Pancreas (tissue), 10 donors: ENCODE results near the gene FILIP1L. TPM values are rescaled to one million over a fixed set of nuclear protein-coding genes. Genes with fewer than 3 reads are reported as not detected.

Experiments
- ATAC-seq, 4 donors: fragments of 200-7000 bp; cut with Tn5 transposase; one replicate each; pipeline versions ENCODE4 v1.8.0 to v1.9.1; 2020; ENCODE audit warnings: mild to moderate bottlenecking in 4 of 4, moderate library complexity in 4 of 4
- DNase-seq, 6 donors: peaks; one replicate each; pipeline ENCODE4 v3.0.0-alpha.2; 2020
- FAIRE-seq: peaks from 2 replicates; lab custom pipeline; 2012; peaks lifted over from hg19 to GRCh38; lab: Jason Lieb, UNC
- H3K27ac ChIP-seq, 4 donors: fragments of 200-600 bp; sonication (generic); 1 replicate in 3 of 4; 2 replicates in 1 of 4; pipeline versions ENCODE4 v1.5.0 to v1.8.0; 2020
- H3K27me3 ChIP-seq, 4 donors: fragments of 200-600 bp; one replicate each; pipeline ENCODE4 v1.8.0; 2021
- H3K36me3 ChIP-seq, 3 donors: fragments of 200-600 bp; sonication (generic) in 1 of 3; one replicate each; pipeline versions ENCODE4 v1.5.0 to v1.8.0; 2020 to 2021
- H3K4me1 ChIP-seq, 3 donors: fragments of 200-600 bp; one replicate each; pipeline ENCODE4 v1.8.0; 2021
- H3K4me3 ChIP-seq, 4 donors: fragments of 200-600 bp; sonication (generic) in 2 of 4; one replicate each; pipeline versions ENCODE4 v1.5.0 to v1.8.0; 2020 to 2021
- H3K9me3 ChIP-seq, 4 donors: fragments of 200-600 bp; one replicate each; pipeline ENCODE4 v1.8.0; 2021
- CTCF ChIP-seq, 4 donors: fragments of 200-600 bp; sonication (generic) in 3 of 4; IDR thresholded peaks; one replicate each; pipeline versions ENCODE4 v1.5.0 to v1.8.0; 2021; ENCODE audit warnings: antibody characterized with exemption in 4 of 4
- WGBS, 2 donors: extraction: QIAGEN DNeasy Blood & Tissue Kit; methylation state at CpG; one replicate each; pipeline ENCODE4 v1.1.7; 2013; 5-methylcytosine and 5-hydroxymethylcytosine counted together
- intact Hi-C, 3 donors: fragments of 100-400 bp; cut with DNase I; formaldehyde crosslinking; loops; one replicate each; pipeline versions ENCODE4 v1.11.1 to v1.14.2; 2022
- polyA plus RNA-seq, 2 donors: library from polyadenylated mRNA; stranded (reverse); fragments of 200-250 nt; gene quantifications; one replicate each; pipeline ENCODE4 v1.2.3, GENCODE V29; 2013
- total RNA-seq, 6 donors: library from RNA; stranded (reverse); fragmentation: NEBNext Ultra II Directional in 4 of 6; extraction: Animal tissue kit (Norgen Biotek cat#: 25700) in 4 of 6; gene quantifications; one replicate each; pipeline versions ENCODE4 v1.2.1 to v1.2.4, GENCODE V29; 2021 to 2023
- donor health status: healthy with polysubstance abuse.
- donor health status: DM: no; HTN: no; CAD: no; lungs with moderate emphysema.
- donor health status: DM: no; HTN: no; CAD: no.
- donor health status: control.
- donor health status: control.
- donor health status: Bipolar disorder and iron deficiency.
- donor health status: DM: yes; HTN: yes; CAD: no.
- donor health status: DM: no; HTN: no; CAD: no.
- donor health status: DM: no; HTN: no; CAD: no.
- donor health status: DM: yes; HTN: yes; CAD: no.

Gene FILIP1L
- total and polyA plus RNA-seq, 8 donors, result 12.5 to 37.7 (median 15.8) TPM

- ATAC-seq, result no peak
Observed at GRCh38 chr3:100081311-100081710, 33.0 kb downstream of the FILIP1L start.

GRCh38 chr3:100080573-100080972 lies 33.7 kb downstream of the FILIP1L start:
- intact Hi-C loops, result no loop called here
- ATAC-seq, result peak; percentile 69 to 89 (median 81)
- 21 to 22% methylated on average over 2 of the region's 2 CpGs for WGBS, 2 donors
- no peaks in the 10 kb centered on the region for H3K27me3 ChIP-seq
- peaks cover 8 to 16% (median 16%) of the 10 kb centered on the region in 3 donors for H3K4me1 ChIP-seq
- H3K4me3 ChIP-seq, result no peak overlapping the region
- peak overlapping the region in 1 of 4 donors; percentile 30 for H3K27ac ChIP-seq
- FAIRE-seq, result no peak
- no peaks in the 10 kb centered on the region for H3K36me3 ChIP-seq
- no peak for TF ChIP-seq CTCF (IDR thresholded peaks at IDR 0.05)
- H3K9me3 ChIP-seq, result no peaks in the 10 kb centered on the region
- no peak for DNase-seq

More at GRCh38 chr3:100081311-100081710, 33.0 kb downstream of the FILIP1L start:
- Histone ChIP-seq H3K4me1 (peaks cover 8 to 21% (median 16%) of the 10 kb centered on the region in 3 donors), H3K27ac (no peak overlapping the region), H3K9me3 (no peaks in the 10 kb centered on the region), H3K27me3 (no peaks in the 10 kb centered on the region), H3K4me3 (no peak overlapping the region), H3K36me3 (no peaks in the 10 kb centered on the region)
- no peak for TF ChIP-seq CTCF (IDR thresholded peaks at IDR 0.05)
- WGBS, 2 donors, result 55 to 69% methylated on average over 1 of the region's 1 CpG
- FAIRE-seq (no peak), DNase-seq (no peak)
- intact Hi-C loops, result no loop called here

DNA sequence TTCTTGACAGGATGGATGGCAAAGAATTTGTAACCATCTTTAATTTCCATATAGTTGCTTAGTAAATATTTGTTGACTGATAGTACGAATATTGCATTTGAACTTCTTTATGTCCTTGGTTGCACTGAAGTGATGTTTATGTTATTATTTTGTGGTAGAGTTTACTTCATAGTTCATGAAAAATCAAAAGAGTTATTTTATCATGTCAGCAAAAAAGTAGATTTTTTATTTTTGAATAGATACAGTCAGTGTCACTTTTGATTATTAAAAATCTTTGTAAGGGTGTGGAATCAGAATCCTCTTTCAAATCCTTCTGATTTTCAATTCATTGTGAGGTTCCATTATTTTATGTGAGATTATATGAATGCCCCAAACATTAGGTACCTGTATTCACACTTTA lies 35.0 kb downstream of the FILIP1L start:
- Histone ChIP-seq H3K36me3 (no peaks in the 10 kb centered on the region), H3K4me1 (peaks cover 8 to 16% (median 16%) of the 10 kb centered on the region in 3 donors), H3K27me3 (no peaks in the 10 kb centered on the region), H3K4me3 (no peak overlapping the region), H3K9me3 (no peaks in the 10 kb centered on the region), H3K27ac (no peak overlapping the region)
- TF ChIP-seq CTCF (IDR thresholded peaks at IDR 0.05), result no peak
- 75 to 80% methylated on average over 1 of the region's 1 CpG for WGBS, 2 donors
- ATAC-seq (no peak), FAIRE-seq (no peak), DNase-seq (no peak)
- intact Hi-C loops, result loop anchor here in 1 of 3 donors (10.0 kb wide), 1 partner anchor 175 kb away; no protein-coding TSS in a partner anchor

DNA sequence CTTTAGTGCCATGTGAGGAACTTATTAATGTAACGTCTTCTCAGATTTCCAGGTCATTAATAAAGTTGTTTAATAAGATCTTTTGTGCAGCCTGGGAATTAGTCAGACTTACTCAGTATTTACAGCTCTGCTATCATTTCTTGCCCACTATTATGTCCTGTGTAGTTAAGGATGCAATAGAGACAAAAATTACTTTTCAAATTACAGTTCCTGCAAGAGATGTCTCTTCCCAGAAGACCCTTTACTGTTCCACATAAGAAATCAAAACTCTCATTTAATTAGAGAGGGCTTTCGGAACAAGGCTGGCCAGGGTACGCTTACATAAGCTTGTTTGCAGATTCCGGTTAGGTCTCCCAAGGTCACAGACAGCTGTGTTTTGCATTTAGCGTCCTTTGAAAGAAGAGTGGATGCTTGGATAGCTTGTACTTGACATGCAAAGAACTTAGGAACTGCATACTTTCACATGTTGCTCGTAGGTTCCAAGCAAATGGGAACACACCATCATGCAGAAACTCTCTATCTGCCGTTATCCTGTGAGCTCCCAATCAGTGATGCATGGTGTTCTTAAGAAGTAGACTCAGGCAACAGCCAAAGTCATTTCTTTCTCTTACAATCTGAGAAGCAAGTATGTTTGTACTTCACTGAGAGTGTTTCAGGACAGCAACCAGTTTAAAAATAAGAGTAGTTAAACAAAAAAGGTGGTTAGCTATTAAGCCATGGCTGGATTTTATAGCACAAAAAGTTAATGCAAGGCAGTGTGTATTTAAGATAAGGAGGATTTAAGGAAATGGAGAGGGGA lies 37.4 kb downstream of the FILIP1L start:
- peak in 2 of 4 donors; percentile 35 to 44 for ATAC-seq

More for the DNA sequence above, 37.4 kb downstream of the FILIP1L start:
- 38 to 41% methylated on average over 7 of the region's 7 CpGs for WGBS, 2 donors
- Histone ChIP-seq H3K36me3 (no peaks in the 10 kb centered on the region), H3K27ac (peak overlapping the region in 1 of 4 donors; percentile 29), H3K9me3 (no peaks in the 10 kb centered on the region), H3K27me3 (no peaks in the 10 kb centered on the region), H3K4me3 (no peak overlapping the region), H3K4me1 (peaks cover 8 to 16% (median 16%) of the 10 kb centered on the region in 3 donors)
- no peak for TF ChIP-seq CTCF (IDR thresholded peaks at IDR 0.05)
- intact Hi-C loops, result loop anchor here in 1 of 3 donors (10.0 kb wide), 1 partner anchor 178 kb away; no protein-coding TSS in a partner anchor
- FAIRE-seq, result no peak
- DNase-seq, result no peak
